ENCODE data around the gene PRCC.

The PRCC gene

DNA sequence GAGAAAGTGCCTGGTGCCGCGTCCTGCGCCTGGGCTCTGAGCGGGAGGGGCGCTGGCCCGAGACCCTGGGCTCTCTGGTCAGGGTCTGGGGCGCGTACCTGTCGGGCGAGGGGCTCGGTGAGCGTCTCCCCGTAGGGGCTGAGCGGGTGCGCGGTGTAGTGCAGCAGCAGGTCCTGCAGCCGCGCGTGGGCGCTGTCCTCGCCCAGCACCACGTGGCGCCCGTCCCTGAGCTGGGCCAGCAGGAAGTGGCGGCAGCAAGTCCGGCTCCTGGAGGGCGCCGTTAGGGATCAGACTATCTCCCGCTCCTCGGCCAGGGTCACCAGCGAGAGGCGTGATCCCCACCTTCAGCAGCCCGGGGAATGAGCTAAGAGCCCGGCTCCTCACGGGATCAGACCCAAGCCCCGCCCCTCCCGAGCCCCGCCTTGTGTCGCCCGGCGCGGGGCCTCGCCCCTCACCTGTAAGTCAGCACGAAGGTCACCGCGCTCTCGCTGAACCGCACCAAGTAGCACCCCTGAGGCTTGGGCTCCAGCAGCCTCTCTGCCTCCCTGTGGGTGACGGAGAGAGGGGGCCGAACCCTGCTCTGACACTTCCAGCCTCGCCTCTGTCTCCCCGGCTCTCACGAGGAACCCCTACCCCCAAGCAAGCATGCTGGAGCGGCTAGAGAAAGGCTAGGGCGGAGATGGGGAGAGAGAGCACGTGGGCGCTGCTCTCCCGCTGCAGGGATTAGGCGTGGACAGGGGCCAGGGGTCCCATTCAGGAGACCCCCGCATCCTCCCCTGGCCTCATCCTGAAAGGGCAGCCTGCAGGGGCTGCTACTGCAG is 46.6 kb downstream of the PRCC start:
- DNase-seq (ENCODE audit: low spot score): peak; percentile 61

DNA sequence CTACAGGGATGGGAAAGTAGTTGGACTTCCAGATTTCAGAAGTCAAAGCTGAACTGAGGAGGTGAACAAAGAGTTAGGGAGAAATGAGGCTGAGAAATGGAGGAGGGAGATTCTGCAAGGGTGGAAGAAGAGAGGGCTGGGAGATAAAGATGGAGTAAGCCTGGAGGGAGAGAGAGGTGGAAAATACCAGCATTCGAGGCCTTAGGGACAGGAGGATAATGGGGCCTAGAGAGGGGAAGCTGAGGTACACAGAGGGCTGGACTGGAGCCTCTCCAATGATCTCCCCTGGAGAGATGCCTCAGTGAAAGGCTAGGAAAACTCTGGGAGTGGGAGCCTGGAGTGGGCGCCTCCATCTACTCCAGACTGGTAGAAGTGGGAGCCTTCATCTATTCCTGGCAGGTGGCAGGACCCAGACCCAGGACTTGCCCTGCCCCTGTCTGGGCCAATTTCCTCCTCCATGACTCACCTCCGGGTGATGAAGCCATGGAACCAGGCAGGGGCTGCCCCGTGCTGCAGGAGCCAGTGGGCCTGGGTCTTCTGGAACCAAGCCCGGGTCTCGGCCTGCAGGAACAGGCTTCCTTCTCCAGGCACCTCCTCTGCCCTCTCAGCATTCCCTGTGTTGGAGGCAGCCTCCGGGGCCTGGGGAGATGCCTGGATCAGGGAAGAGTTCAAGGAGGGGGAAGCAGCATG is 47.4 kb downstream of the PRCC start:
- DNase-seq (ENCODE audit: low spot score): peak; percentile 13

GRCh38 chr1:156815307-156815826 is 48.0 kb downstream of the PRCC start:
- peak; percentile 31 for DNase-seq (ENCODE audit: low spot score)

DNA sequence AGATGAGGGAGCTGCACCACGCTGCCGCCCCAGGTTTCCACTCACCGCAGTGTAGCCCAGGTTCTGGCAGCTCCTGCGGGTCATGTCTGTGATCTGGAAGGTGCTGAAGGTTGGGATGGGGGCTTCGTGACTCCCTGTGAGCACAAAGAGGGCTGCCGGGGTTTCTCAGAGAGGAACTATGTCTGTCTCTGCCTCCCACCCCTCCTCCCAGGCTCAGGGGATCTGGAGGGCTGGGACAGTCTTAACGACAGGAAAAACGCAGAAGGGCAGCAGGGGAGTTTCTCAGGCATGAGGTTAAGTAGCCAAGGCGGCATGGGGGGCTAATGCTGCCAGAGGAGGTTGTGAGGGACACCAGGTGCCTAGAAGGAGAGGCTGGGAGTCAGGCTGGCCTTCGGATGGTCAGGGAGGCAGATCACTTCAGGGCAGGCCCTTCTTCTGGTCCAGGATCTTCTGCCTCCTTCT is 48.7 kb downstream of the PRCC start:
- no peak for DNase-seq (ENCODE audit: low spot score)

- no peak for DNase-seq (ENCODE audit: low spot score)
These were observed 49.4 kb downstream of the PRCC start, which contains the start of gene SH2D2A for GRCh38 chr1:156816561-156817328. SH2D2A (minus strand) TSS chr1:156816848; CDS start chr1:156816708, 140 bp downstream.

DNA sequence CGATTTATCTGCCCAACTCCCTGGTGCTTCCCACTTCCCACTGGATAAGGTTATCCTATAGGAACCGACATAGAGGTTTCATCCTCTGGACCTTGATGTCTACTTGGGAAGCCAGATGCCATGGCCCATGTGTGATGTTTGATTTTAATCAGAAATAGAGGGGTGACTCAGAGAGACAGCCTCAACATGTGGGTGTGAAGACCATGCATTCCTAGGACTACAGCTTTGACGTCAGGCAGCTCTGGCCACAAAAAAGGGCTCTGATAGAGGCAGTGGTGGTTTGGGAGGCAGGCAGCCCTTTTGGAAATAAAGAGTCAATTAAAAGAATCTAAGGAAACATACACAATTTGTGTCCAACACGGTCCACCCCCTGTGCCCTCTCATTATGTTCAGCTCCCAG is 54.5 kb downstream of the PRCC start:
- DNase-seq (ENCODE audit: low spot score): no peak

GRCh38 chr1:156822680-156823079 is 55.3 kb downstream of the PRCC start:
- DNase-seq (ENCODE audit: low spot score): no peak

DNA sequence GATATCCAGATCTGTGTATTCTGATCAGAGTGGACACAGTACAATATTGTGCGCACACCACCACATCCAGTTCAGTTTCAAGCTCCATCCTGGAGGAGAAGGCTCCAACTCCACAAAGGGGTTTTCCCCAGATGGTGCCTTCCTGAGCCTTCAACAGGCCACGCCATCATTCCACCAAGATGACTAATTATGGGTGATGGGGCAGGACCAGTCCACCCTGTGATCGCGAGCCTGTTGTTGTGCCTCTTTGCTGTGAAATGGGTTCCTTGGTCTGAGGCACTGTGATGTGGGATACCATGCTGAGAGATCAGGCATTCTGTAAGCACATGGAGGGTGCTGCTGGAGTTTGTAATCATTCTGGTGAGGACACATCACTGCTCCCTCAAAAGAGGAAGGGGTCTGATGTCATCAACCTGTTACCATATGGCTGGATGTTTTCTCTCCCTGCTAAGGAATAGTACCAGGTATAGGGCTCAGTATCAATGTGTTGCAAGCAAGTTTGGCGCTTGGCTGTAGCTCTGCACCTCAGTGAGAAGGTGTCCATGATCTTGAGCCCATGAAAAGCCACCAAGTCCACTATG is 56.0 kb downstream of the PRCC start:
- DNase-seq (ENCODE audit: low spot score): peak; percentile 60

- no peak for DNase-seq (ENCODE audit: low spot score)
These were observed 59.3 kb downstream of the PRCC start for GRCh38 chr1:156826630-156827029.

DNA sequence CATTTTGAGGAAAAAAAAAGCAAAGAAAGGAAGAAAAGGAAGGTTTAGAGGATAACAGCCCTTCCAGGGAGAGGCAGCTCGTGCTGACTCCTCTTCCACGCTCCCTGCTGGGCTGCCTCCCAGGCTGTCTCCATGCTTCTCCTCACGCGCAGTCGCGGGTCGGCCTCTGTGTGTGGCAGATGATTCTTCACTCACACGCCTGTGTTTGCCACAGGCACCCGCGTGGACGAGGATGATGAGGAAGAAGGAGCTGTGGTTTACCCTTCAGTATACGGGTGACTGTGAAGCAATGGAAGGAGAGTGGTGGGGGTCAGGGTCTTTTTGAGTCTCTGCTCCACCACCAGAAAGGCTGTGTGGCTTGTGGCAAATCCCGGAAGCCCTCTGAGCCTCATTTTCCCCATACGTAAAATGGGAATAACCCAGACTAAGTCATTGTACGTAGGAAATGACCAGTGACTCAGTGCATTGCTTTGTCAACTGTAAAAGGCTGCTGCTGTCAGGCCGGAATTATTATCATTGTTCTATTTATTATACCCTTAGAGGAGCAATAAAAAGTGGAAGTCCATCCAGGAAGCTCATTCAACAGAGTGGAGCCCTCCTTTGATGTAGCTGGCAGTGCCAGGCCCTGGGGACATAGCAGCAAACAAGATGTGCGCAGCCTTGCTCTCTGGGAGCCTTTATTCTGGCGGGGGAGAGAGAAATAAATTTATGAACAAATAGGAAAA is 61.2 kb downstream of the PRCC start:
- DNase-seq (ENCODE audit: low spot score): no peak

GRCh38 chr1:156832434-156832833 is 65.1 kb downstream of the PRCC start:
- no peak for DNase-seq (ENCODE audit: low spot score)

- DNase-seq (ENCODE audit: low spot score): no peak
These were observed 66.3 kb downstream of the PRCC start for GRCh38 chr1:156833603-156834002.

DNA sequence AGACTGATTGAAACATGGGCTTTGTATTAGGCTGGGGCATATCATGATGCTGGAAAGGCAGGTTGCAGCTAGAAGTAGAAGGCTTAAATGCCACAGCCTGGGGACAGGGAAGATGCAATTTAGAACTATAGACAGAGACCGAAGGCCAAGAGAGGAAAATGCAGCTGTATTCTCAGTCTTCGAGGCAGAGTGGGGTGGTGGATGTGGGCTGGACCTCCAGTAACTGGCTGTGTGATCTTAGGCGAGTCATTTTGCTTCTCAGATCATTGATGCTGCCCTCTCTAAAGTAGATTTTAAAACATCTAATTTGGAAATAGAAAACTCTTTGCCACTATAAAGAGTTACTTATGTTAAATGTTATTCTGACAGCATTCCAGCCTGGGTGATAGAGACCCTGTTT is 67.0 kb downstream of the PRCC start:
- DNase-seq (ENCODE audit: low spot score): no peak

- no peak for DNase-seq (ENCODE audit: low spot score)
These were observed 68.8 kb downstream of the PRCC start for GRCh38 chr1:156836041-156836654.

DNA sequence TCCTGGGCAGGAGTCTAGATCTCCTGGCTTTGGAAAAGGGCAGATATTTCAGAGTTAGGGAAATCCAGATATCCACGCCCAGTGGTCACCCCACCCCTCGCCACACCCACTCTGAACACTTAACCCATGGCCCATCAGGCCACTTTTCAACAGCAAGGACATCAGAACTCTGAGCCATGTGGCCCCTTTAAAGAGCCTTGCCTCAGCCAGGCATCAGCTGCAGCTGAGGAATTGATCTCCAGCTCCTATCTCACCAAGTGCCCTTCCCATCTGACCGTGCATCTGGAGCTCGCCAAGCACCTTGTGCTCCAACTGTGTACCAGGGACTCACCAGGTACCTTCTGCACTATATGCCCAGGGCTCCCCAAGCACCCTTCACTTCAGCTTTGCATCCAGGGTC is 69.6 kb downstream of the PRCC start:
- no peak for DNase-seq (ENCODE audit: low spot score)

DNA sequence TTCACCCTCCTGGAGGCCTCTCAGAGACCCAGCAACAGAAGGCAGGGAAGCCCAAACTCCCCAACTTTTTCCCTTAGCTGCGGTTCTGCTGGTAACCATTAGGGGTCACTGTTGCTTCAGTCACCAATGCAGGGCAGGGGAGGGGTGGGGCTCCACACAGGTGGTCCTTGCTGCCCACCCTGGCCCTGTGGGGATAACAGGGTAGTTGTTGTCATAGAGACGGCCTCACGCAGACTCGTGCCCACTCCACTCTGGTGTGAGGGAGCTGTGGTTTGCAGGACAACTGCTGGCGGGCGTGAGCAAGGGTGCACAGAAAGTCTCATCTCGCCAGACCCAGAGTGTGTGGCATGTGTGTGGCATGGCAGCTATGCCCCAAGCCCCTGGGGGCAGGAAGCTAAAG is 71.6 kb downstream of the PRCC start:
- DNase-seq (ENCODE audit: low spot score): no peak

DNA sequence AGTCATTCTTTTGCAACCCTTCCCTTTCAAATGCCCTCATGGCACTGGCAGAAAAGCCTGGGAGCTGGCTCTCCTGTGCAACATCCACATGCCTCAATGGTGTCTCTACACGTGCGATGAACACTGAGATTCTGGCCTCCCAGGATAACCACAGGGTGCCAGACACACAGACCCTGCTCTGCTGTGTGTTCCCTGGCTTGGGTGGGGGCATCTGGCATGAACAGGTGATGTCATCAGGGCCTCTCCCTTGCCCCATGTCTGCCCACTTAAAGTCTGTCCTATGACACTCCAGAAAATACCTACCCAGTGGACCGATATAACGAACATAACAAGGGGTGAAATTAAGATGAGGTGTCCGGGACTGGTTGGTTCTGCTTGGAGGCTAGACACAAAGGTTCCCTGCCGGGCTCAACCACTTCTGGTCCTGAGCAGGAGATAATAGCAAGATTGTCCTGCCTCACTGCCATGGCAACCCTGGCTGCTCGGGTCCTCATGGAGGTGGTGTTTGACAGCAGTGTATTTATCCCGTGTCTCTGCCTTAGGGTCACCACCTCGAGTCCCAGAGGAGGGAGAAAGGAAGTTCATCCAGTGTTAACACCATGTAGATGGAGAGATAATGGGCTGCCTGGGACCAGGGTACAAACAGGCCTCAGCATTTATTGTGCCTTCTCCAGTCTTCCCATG is 72.2 kb downstream of the PRCC start:
- DNase-seq (ENCODE audit: low spot score): no peak

GRCh38 chr1:156840186-156840897 is 73.0 kb downstream of the PRCC start:
- no peak for DNase-seq (ENCODE audit: low spot score)

DNA sequence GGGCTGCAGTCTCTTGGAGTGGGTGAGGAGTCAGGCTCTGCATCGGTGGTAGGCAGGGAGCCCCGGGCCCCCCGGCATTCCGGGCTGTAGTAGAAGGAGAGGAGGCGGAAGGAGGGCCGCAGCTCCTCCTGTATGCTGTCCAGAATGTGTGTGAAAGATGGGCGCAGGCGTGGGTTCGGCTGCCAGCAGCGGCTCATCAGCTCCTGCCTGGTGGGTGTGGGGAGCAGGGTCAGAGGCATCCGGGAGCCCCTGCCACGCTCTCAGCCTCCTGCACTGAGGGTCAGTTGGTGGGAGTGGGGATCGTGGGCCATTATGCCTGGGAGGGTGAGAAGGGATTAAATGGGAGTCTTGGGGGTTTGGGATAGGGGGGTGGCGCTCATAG is 73.6 kb downstream of the PRCC start:
- no peak for DNase-seq (ENCODE audit: low spot score)

All from kidney tubule cell (primary cell).